GM12878 (cell line): Measurements from ENCODE around the gene ROR2. TPM values are rescaled to one million over a fixed set of nuclear protein-coding genes. Genes with fewer than 3 reads are reported as not detected.

Experiments used
- ATAC-seq: fragments of 200-7000 bp; cut with Tn5 transposase; 3 replicates; pipeline ENCODE4 v1.9.1; 2020; ENCODE audit warnings: mild to moderate bottlenecking, moderate library complexity
- BruUV-seq: library from RNA; stranded (reverse); fragments of 400-500 nt; replicated peaks from 2 replicates; lab custom pipeline; 2021; lab: Mats Ljungman, UMichigan
- CTCF ChIA-PET: fragments of 300-600 bp; sonication (Branson Sonifier 250); formaldehyde crosslinking; extraction: SDS; loops from one replicate; lab custom pipeline; 2021; ENCODE audit warnings: inconsistent platforms; lab: Yijun Ruan, JAX
- POLR2A ChIA-PET: fragments of 350-600 bp; formaldehyde crosslinking; extraction: SDS; loops from one replicate; lab custom pipeline; 2021; ENCODE audit warnings: inconsistent platforms; lab: Charles Lee
- RAD21 ChIA-PET: fragments of 300-600 bp; sonication (Branson Sonifier 250); formaldehyde crosslinking; loops from one replicate; lab custom pipeline; 2023; ENCODE audit warnings: antibody characterized with exemption; ENCODE audit not compliant: unreplicated experiment; lab: Charles Lee
- SMC1A ChIA-PET: fragments of 300-600 bp; sonication (Branson Sonifier 250); formaldehyde crosslinking; loops from one replicate; lab custom pipeline; 2023; ENCODE audit not compliant: unreplicated experiment, uncharacterized antibody; lab: Charles Lee
- DNase-seq: peaks from one replicate; pipeline ENCODE4 v3.0.0-alpha.2; 2011; ENCODE audit warnings: low read depth, low spot score
- FAIRE-seq: peaks from 3 replicates; lab custom pipeline; 2011; peaks lifted over from hg19 to GRCh38; lab: Jason Lieb, UNC
- H2AFZ ChIP-seq: 2 replicates; pipeline ENCODE4 v1.6.0; 2011; ENCODE audit warnings: low read depth, low read length, control low read depth; ENCODE audit not compliant: control insufficient read depth
- H3K27ac ChIP-seq: 2 replicates; pipeline ENCODE4 v1.5.1; 2011; ENCODE audit warnings: control low read depth; ENCODE audit not compliant: control insufficient read depth, insufficient read depth
- H3K27me3 ChIP-seq, 2 experiments: replicated peaks in 1 of 2; 2 replicates each; pipeline versions ENCODE4 v1.6.0 to v1.6.1; 2011; ENCODE audit warnings: low read length in 1 of 2; ENCODE audit not compliant: control insufficient read depth in 2 of 2, insufficient read depth in 2 of 2
- H3K36me3 ChIP-seq, 2 experiments: 2 replicates each; pipeline ENCODE4 v1.5.1; 2011; ENCODE audit warnings: low read length in 1 of 2; ENCODE audit not compliant: control insufficient read depth in 2 of 2, insufficient read depth in 2 of 2
- H3K4me1 ChIP-seq: 2 replicates; pipeline ENCODE4 v1.6.1; 2011; ENCODE audit warnings: mild to moderate bottlenecking, low read length, moderate library complexity, mixed read lengths; ENCODE audit not compliant: control insufficient read depth, insufficient read depth
- H3K4me2 ChIP-seq: 2 replicates; pipeline ENCODE4 v1.6.0; 2011; ENCODE audit warnings: control low read depth; ENCODE audit not compliant: control insufficient read depth, insufficient read depth
- H3K4me3 ChIP-seq: fragments of 200-600 bp; sonication (generic); 2 replicates; pipeline ENCODE4 v1.5.1; 2016
- H3K79me2 ChIP-seq: 2 replicates; pipeline ENCODE4 v1.6.0; 2011; ENCODE audit warnings: low read length; ENCODE audit not compliant: control insufficient read depth, insufficient read depth
- H3K9ac ChIP-seq: 2 replicates; pipeline ENCODE4 v1.8.0; 2011; ENCODE audit warnings: low read length, control low read depth, mixed read lengths; ENCODE audit not compliant: control insufficient read depth, insufficient read depth
- H3K9me3 ChIP-seq: replicated peaks from 3 replicates; pipeline ENCODE4 v1.5.1; 2011; ENCODE audit warnings: mild to moderate bottlenecking, low read length; ENCODE audit not compliant: control insufficient read depth, insufficient read depth
- H4K20me1 ChIP-seq: 2 replicates; pipeline ENCODE4 v1.6.0; 2011; ENCODE audit not compliant: control insufficient read depth, insufficient read depth
- GATAD2B ChIP-seq: fragments of 450-650 bp; conservative IDR thresholded peaks from 2 replicates; pipeline ENCODE4 v1.6.1; 2017; ENCODE audit warnings: low read depth, mild to moderate bottlenecking, moderate library complexity
- IRF4 ChIP-seq: IDR thresholded peaks from 2 replicates; pipeline ENCODE4 v1.6.1; 2011; ENCODE audit warnings: low read depth, low read length
- KAT2A ChIP-seq: conservative IDR thresholded peaks from 2 replicates; pipeline ENCODE4 v1.6.1; 2011; ENCODE audit warnings: low read depth, low read length; ENCODE audit not compliant: control insufficient read depth
- RAD51 ChIP-seq: fragments of 450-650 bp; IDR thresholded peaks from 2 replicates; pipeline ENCODE4 v1.6.1; 2016; ENCODE audit warnings: moderate library complexity, mild to moderate bottlenecking, inconsistent platforms
- RELA ChIP-seq: fragments of 450-650 bp; IDR thresholded peaks from 2 replicates; pipeline ENCODE4 v1.8.0; 2014; ENCODE audit warnings: borderline replicate concordance; ENCODE audit not compliant: partially characterized antibody
- SUPT20H ChIP-seq: IDR thresholded peaks from 2 replicates; pipeline ENCODE4 v1.6.1; 2011; ENCODE audit warnings: low read depth, mild to moderate bottlenecking, low read length, moderate library complexity, borderline replicate concordance; ENCODE audit not compliant: control insufficient read depth
- ZNF274 ChIP-seq: IDR thresholded peaks from one replicate; pipeline ENCODE4 v1.8.0; 2011; ENCODE audit not compliant: insufficient read length, insufficient read depth
- ZNF622 ChIP-seq: fragments of 450-650 bp; IDR thresholded peaks from 2 replicates; pipeline ENCODE4 v1.6.1; 2017; ENCODE audit warnings: mild to moderate bottlenecking, inconsistent platforms
- WGBS: methylation state at CpG from one replicate; pipeline ENCODE4 v1.1.6; 2016; ENCODE audit warnings: low lambda C conversion rate; ENCODE audit not compliant: insufficient replicate concordance, insufficient coverage; ENCODE audit errors: missing lambda C conversion rate; 5-methylcytosine and 5-hydroxymethylcytosine counted together
- in situ Hi-C: fragments of 300-500 bp; cut with MboI; formaldehyde crosslinking; loops from 9 replicates; pipeline ENCODE4 v1.14.3; 2018; ENCODE audit warnings: mixed read lengths
- intact Hi-C: fragments of 100-400 bp; cut with micrococcal nuclease; formaldehyde crosslinking; loops from one replicate; pipeline ENCODE4 v1.14.2; 2022; ENCODE audit not compliant: unreplicated experiment
- polyA plus RNA-seq, 11 experiments: library from polyadenylated mRNA; depleted of rRNA in 4 of 11; unstranded in 6 of 11; stranded (reverse) in 5 of 11; fragments of >200 nt; fragmentation: Nextera tagmentation in 4 of 11; fragmentation: Illumina TruSeq in 1 of 11; extraction: Ambion mirVana in 4 of 11; extraction: Trizol in 1 of 11; gene quantifications; 1 replicate in 1 of 11; 2 replicates in 10 of 11; pipeline versions ENCODE4 v1.2.1 to v1.2.3, GENCODE V29; 2011 to 2016; ENCODE audit warnings: inconsistent platforms in 2 of 11, missing spikeins in 2 of 11, low read depth in 1 of 11
- total RNA-seq, 4 experiments: library from RNA; depleted of rRNA in 3 of 4; stranded (reverse); fragments of >200 nt in 3 of 4; fragmentation: Illumina TruSeq in 1 of 4; extraction: Trizol in 1 of 4; gene quantifications; 2 replicates each; pipeline versions ENCODE4 v1.2.1 to v1.2.3, GENCODE V29; 2013 to 2021
- TF ChIP-seq, protein P1 (sequence below): IDR thresholded peaks from 2 replicates; pipeline ENCODE4 v1.6.1; 2012; ENCODE audit warnings: low read depth, low read length, improper control_type of control experiment
- TF ChIP-seq, protein P2 (sequence below): IDR thresholded peaks from 2 replicates; pipeline ENCODE4 v1.6.1; 2012; ENCODE audit warnings: improper control_type of control experiment, low read depth, low read length; ENCODE audit not compliant: insufficient replicate concordance

The ROR2 gene
- total and polyA plus RNA-seq, 10 of the 15 experiments (the other 5 are each of a cell fraction or from before 2014, with no cell fraction given) = 0.03 to 0.05 TPM; not detected in 8

DNA sequence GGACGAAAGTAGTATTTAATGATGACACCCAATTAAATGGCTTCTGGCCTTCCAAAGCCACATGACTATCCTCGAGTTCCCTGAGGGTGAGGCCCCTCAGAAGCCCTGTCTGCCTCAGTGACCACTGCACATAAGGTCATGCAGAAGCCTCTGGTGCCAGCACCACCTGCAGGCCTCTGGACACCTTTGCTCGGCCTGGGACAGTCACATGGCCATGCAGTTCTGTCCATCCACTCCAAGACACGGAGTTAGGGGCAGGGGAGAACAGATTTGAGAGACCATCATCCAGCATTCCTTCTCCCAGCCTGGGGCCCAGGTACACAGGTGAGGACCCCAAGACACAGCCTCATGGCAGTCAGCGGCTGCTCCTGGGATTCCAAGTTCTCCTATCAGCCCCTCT is 145.0 kb downstream of the ROR2 start:
- 34% methylated on average over 5 of the region's 5 CpGs for WGBS
- Histone ChIP-seq H3K79me2 (no peaks in the 10 kb centered on the region), H3K9ac (no peak overlapping the region), H3K36me3 (no peaks in the 10 kb centered on the region), H3K4me3 (no peak overlapping the region), H3K4me1 (no peaks in the 10 kb centered on the region), H2AFZ (no peak overlapping the region), H3K9me3 (no peaks in the 10 kb centered on the region), H3K27me3 (no peaks in the 10 kb centered on the region; a peak in 2 of 4 replicates), H4K20me1 (no peaks in the 10 kb centered on the region), H3K27ac (no peak overlapping the region), H3K4me2 (no peak overlapping the region)
- ChIA-PET CTCF (no interaction called here), POLR2A (interaction anchor here (0.5 kb wide), 1 partner anchor 197 kb away, joined by 3 read pairs; no protein-coding TSS in a partner anchor), SMC1A (no interaction called here), RAD21 (no interaction called here)
- no peak for DNase-seq
- ATAC-seq = no peak
- intact Hi-C loops (no loop called here), in situ Hi-C loops (no loop called here)
- BruUV-seq = no TSS peak
- TF ChIP-seq IRF4 = no peak
- FAIRE-seq = no peak

DNA sequence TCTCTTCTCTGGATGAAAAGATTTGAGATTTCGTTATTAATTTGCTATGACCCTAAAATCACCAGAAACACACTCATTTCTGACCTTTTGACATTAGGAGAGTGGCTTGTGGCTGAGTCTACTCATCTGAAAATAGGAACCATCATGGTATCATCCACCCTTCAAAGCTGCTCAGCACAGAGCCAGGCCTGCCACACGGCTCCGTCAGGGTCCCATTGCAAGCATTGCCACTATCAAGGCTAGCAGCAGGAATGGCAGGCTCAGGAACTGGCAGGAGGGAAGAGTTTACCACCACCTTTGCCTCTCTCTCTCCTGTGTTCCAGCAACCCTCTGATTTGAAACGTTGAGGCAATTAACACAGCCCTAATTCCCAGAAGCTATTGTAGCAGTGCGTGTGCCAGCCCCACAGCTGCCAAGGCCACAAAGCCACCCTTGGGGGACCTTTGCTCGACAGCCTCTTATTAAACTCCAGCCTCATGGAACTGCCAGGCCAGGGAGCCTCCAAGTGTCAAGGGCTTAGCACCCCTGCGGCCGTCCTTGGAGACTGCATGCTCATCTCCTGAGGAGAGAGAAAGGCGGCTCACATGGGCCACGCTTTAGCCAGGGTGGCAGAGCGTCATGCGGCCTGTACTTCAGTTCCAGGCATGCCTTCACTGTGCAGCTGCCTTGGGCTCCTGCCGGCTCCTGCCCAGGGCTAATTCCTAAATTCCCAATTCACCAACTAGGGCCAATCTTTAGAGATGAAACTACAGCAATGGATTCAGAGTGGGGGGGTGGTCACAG is 145.9 kb downstream of the ROR2 start:
- ChIA-PET RAD21 (no interaction called here), POLR2A (interaction anchor here (0.5 kb wide), 1 partner anchor 198 kb away, joined by 3 read pairs; no protein-coding TSS in a partner anchor), SMC1A (no interaction called here), CTCF (no interaction called here)
- ATAC-seq (no peak), DNase-seq (no peak), FAIRE-seq (no peak)
- no peaks in the 10 kb centered on the region for H3K9me3 ChIP-seq
- BruUV-seq = no TSS peak
- no peak overlapping the region for H3K4me3 ChIP-seq
- no peak overlapping the region for H3K27ac ChIP-seq
- H3K27me3 ChIP-seq = no peaks in the 10 kb centered on the region; a peak in 2 of 4 replicates
- in situ Hi-C loops (no loop called here), intact Hi-C loops (no loop called here)
- H3K36me3 ChIP-seq = no peaks in the 10 kb centered on the region
- no peak overlapping the region for H3K9ac ChIP-seq
- H3K79me2 ChIP-seq = no peaks in the 10 kb centered on the region
- WGBS = 28% methylated on average over 13 of the region's 13 CpGs
- H4K20me1 ChIP-seq = no peaks in the 10 kb centered on the region
- no peak overlapping the region for H2AFZ ChIP-seq
- peaks cover under 1% of the 10 kb centered on the region; the same call in 1 of the 2 replicates for H3K4me1 ChIP-seq
- H3K4me2 ChIP-seq = no peak overlapping the region
- TF ChIP-seq SUPT20H (no peak), RAD51 (no peak), ZNF274 (no peak), KAT2A (no peak), RELA (no peak), GATAD2B (no peak), ZNF622 (no peak)
- TF ChIP-seq, protein P1, sequence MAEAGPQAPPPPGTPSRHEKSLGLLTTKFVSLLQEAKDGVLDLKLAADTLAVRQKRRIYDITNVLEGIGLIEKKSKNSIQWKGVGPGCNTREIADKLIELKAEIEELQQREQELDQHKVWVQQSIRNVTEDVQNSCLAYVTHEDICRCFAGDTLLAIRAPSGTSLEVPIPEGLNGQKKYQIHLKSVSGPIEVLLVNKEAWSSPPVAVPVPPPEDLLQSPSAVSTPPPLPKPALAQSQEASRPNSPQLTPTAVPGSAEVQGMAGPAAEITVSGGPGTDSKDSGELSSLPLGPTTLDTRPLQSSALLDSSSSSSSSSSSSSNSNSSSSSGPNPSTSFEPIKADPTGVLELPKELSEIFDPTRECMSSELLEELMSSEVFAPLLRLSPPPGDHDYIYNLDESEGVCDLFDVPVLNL = no peak
- TF ChIP-seq, protein P2, sequence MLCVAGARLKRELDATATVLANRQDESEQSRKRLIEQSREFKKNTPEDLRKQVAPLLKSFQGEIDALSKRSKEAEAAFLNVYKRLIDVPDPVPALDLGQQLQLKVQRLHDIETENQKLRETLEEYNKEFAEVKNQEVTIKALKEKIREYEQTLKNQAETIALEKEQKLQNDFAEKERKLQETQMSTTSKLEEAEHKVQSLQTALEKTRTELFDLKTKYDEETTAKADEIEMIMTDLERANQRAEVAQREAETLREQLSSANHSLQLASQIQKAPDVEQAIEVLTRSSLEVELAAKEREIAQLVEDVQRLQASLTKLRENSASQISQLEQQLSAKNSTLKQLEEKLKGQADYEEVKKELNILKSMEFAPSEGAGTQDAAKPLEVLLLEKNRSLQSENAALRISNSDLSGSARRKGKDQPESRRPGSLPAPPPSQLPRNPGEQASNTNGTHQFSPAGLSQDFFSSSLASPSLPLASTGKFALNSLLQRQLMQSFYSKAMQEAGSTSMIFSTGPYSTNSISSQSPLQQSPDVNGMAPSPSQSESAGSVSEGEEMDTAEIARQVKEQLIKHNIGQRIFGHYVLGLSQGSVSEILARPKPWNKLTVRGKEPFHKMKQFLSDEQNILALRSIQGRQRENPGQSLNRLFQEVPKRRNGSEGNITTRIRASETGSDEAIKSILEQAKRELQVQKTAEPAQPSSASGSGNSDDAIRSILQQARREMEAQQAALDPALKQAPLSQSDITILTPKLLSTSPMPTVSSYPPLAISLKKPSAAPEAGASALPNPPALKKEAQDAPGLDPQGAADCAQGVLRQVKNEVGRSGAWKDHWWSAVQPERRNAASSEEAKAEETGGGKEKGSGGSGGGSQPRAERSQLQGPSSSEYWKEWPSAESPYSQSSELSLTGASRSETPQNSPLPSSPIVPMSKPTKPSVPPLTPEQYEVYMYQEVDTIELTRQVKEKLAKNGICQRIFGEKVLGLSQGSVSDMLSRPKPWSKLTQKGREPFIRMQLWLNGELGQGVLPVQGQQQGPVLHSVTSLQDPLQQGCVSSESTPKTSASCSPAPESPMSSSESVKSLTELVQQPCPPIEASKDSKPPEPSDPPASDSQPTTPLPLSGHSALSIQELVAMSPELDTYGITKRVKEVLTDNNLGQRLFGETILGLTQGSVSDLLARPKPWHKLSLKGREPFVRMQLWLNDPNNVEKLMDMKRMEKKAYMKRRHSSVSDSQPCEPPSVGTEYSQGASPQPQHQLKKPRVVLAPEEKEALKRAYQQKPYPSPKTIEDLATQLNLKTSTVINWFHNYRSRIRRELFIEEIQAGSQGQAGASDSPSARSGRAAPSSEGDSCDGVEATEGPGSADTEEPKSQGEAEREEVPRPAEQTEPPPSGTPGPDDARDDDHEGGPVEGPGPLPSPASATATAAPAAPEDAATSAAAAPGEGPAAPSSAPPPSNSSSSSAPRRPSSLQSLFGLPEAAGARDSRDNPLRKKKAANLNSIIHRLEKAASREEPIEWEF = no peak
